HG03025 (cell line): ENCODE measurements around the gene SERPINA3.
"Not testable (repeated sequence)": the region's sequence is repeated elsewhere in the genome, so short reads cannot be mapped to it uniquely, and the experiment has no call there.

Source experiments
- ATAC-seq: cut with Tn5 transposase; IDR thresholded peaks from one replicate; pipeline ENCODE4 v1.9.1; 2021; ENCODE audit warnings: mild to moderate bottlenecking, moderate library complexity; ENCODE audit not compliant: unreplicated experiment, low FRiP score

Gene SERPINA3

DNA sequence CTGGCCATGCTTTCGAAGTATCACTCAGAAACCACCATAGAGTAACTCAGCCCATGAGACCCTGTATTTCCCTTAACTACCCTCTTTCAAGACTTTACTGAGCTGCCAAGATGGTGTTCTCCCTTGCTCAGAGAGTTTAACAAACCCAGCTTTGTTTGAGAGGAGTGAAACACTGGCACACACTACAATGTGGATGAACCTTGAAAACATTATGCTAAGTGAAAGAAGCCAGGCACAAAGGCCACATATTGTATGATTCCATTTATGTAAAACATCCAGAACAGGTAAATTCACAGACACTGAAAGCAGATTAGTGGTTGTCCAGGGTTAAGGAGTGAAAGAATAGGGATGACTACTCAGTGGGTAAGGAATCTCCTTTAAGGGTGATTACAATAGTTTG, 18.9 kb downstream of the SERPINA3 start:
- no peak for ATAC-seq

DNA sequence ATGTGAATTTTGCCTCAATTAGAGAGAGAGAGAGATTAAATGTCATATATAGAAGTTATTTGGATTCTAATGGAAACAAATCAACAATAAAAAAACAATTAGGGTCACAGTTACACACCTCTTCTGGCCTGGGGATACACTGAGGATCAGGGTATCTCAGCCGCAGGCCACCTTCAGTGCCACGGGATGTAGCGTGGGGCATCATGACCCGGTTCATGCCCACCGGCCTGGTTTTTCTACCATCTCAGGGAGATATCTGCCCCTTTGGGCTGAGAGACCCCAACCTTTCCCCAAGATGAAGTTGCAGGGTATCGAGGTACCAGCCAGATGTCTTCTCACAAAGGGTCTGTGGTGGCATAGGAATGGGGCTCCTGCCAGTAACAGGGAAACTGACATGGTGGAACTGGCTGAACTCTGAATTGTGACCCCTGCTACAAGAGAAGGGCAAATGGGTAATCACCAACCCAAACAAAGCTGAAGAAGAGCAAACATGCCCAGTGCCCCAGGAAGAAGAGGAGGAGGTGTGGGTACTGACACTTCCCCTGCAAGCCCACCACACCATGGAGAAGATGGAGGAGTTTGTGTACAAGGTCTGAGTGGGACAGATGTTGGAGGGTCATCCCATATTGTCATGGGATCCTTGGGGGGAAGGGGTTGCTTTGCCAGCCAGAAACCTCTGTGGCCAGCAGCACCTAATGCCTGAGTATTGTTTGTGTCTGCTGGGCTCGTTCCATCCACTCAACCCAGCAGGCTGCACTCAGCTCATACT, 19.5 kb downstream of the SERPINA3 start:
- ATAC-seq = no peak

DNA sequence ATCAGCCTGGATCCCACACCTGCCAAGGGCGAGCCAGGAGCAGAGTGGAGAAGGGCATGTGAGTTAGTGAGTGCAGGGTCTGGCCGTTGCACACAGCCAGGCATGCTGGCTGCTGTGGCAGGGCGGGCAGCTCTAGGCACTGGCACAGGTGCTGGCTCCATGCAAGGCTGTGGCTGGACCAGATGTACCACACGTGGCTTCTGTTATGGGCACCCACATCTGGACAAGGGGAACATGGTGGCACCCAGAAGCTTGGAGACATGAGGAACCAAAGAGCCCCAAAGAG, 20.1 kb downstream of the SERPINA3 start:
- ATAC-seq = no peak

DNA sequence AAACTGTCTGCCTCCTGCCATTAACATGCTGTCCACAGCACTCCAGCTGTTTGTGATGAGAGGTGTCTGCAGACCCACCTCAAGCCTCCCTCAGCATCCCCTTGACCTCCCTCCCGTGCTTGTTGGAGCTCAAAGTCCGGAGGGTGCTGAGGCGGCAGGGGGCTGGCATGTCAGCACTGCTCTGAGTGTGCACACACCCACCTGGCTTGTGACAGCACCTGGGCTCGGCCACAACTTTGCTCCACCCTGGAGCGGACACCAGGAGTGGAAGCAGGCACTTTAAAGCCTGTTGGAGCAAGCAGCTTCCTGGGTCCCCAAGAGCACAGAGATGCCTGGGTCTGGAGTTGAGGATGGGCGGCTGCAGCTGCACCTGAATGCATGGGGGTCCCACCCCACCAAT, 20.9 kb downstream of the SERPINA3 start:
- no peak for ATAC-seq

DNA sequence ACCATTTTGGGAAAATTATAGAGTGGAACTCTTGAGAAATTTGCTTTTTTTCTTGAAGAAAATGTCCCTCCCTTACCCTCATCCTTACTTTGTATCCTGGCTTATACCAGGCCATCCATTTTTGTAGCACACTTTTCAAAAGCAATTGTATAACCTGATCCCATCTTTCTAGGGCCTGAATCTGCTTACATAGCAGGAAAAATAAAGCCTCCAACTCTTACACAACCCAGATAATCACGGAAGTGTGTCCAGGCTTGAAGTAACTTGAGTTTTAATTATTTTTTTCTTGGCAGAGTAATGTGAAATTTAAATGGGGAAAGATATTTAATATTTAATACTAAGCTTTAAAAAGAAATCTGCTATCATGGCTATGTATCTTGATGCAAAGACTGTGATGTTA, 23.0 kb downstream of the SERPINA3 start:
- no peak for ATAC-seq

DNA sequence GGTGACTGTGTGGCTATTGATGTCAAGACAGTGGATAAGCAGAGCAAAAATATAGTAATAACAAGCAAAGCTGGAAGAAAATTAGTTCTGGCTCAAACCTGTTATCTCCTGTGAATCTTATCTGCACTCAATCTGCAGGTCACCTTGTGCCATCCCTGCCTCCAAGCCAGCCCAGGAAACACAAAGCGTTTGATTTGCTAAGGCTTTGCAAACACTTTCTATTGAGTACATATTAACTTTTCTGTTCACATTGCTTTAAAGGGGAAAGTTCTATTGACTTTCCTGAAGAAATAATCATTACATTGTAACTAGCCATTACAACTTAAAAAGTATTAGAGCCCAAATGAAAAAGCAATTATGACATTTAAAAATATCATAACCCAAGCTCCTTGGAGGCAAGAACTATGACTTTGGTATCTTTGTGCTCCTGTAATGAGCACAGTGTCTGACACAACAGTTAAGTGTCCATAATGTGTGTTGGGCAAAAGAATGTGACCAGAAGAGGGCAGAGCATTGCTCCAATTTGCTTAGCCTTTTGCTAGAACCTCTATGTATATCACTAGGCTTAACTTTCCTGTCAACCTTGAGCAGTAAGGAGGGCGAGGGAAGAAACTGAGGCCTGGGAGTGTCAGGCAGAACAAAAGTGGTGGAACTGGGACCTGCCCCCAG, 24.7 kb downstream of the SERPINA3 start:
- no peak for ATAC-seq

DNA sequence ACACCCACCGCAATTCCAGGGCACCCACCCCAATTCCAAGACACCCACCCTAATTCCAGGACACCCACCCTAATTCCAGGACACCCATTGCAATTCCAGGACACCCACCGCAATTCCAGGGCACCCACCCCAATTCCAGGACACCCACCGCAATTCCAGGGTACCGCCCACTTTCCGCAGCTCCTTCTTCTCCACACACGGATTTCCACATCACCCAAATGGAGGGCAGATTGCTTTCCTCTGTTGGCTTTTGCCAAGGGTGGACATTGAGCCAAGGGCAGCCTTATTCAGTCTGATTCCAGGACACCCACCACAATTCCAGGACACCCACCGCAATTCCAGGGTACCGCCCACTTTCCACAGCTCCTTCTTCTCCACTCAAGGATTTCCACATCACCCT, 25.6 kb downstream of the SERPINA3 start:
- ATAC-seq = not testable (repeated sequence)

DNA sequence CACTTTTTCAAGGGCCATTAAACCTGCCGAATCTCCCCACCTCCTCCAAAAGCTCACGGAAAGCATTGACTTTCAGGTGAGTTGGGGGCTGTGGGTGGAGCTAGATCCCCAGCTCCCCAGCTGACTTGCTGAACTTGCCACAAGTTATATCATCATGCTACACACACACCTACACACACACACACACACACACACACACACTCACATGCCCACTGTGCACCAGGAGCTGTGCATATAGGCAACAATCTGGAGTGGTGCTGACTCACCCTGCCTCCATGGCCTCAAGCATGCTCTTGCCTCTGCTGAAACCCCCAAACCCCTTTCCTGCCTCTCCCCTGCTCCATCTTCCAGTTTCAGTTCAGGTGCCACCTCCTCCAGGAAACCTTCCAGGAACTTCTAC, 26.1 kb downstream of the SERPINA3 start:
- ATAC-seq = no peak

DNA sequence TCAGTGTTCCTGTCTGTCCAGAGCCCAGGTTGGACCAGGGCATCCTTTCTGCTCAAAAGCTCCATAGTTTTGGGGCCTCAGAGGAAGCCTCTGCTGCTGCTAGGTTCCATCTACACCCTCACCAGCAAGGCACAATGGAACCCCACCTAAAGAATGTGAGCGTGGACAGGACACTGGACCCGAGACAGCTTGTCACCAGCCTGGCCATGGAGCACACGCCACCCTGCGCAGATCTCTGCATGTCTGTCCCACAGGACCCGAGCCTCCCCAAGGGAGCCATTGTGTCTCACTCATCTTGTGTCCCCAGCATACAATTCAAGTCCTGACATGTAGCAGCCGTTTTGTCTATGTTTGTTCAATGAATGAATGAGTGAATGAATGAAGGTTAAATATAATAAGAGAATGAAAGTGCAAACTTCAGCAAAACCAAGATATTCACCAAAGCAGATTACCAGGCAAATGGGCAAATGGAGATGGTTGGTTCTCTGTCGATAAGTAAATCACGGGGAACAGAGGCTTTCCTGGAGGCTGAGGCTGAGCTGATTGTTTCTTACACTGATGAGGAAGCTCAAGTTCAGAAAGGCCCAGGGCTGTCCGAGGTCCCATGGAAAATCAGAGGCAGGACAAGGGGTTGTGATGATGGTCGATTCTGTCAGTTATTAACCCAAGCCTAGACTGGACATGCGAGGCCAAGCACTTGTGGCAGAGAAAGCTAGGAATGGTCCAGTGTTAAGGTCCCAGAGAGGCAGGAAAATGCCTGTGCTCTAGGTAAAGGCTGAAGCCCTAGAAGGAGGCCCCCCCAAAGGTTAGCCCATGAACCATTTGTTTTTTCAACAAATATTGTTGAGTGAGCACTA, 27.0 kb downstream of the SERPINA3 start:
- no peak for ATAC-seq

DNA sequence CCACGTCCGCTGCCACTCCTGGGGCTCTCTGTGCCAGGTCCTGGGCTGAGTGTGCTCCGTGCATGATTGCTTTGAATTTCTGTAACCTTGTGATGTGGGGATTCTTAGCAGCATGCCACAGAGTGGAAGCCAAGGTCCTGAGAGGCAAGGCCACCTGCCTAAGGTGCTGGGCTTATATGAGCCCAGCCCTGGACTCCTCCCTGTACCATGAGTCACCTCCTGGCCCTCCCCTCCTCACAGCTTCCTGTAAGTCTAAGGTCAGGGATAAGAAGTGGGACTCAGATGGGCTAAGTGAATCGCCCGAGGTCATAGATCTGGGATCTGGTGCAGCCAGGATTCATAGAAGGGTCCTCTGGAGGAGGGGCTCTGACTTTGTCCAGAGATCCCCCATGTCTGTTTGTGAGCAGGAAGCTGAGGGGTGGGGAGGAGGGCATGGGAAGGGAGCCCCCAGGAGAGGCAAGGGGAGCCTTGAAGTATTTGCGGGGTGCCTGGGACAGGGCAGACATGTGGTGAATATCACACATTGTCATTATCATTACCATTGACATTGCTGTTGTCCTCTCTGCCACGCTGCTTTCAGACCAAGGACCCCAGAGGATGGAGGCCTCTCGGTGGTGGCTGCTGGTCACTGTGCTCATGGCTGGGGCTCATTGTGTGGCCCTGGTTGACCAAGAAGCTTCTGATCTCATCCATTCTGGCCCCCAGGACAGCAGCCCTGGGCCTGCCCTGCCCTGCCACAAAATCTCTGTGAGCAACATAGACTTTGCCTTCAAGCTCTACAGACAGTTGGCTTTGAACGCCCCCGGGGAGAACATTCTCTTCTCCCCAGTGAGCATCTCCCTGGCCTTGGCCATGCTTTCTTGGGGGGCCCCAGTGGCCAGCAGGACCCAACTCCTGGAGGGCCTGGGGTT, 28.8 kb downstream of the SERPINA3 start:
- no peak for ATAC-seq

DNA sequence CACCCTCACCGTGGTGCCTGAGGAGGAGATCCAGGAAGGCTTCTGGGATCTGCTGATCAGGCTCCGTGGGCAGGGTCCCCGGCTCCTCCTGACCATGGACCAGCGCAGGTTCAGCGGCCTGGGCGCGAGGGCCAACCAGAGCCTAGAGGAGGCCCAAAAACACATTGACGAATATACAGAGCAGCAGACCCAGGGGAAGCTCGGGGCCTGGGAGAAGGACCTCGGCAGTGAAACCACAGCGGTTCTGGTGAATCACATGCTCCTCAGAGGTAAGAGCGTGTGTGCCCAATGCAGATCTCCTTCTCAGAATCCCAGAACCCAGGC, 29.4 kb downstream of the SERPINA3 start:
- no peak for ATAC-seq

DNA sequence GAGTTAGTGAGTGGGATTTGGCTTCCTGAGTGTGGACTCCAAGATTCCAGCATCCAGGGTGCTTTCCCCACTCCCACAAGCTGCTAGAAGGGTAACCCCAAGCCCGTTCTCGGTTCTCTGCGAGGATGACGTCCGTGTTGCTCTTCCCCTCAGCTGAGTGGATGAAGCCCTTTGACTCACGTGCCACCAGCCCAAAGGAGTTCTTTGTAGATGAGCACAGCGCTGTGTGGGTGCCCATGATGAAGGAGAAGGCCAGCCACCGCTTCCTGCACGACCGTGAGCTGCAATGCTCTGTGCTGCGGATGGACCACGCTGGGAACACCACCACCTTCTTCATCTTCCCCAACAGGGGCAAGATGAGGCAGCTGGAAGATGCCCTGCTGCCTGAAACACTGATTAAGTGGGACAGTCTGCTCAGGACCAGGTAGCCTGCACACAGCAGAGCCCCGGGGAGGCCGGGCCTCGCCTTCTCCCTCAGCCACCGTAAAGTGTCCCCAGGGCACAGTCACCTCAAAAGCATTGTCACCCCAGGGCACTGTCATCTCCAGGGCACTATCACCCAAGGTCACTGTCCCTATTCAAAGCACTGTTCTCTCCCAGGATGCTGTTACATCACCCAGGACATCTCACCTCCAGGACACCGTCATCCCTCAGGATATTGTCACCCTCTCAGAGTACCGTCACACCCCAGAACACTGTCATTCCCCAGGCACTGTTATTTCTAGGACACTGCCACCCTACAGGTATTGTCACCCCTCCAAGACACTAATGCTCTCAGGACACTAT, 31.3 kb downstream of the SERPINA3 start:
- no peak for ATAC-seq

DNA sequence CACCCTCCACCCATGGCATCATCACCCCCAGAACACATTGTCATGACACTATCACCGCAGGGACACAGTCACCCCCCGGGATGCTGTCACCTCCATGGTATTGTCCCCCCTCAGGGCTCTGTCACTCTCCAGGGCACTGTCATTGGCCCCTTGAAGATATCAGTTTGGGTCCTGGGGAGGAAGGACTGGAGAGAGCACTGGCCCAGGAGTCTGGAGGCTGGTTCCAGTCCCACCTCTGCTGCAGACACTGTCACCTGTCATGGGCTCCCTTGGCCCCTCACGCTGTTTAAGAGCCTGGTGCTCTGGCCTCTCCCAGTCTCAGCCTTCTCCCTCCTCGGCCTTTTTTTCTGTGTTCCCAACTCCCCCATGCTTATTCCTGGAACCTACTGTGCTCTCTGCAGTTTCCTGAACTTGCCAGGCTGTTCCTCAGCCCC, 31.9 kb downstream of the SERPINA3 start:
- ATAC-seq = no peak

DNA sequence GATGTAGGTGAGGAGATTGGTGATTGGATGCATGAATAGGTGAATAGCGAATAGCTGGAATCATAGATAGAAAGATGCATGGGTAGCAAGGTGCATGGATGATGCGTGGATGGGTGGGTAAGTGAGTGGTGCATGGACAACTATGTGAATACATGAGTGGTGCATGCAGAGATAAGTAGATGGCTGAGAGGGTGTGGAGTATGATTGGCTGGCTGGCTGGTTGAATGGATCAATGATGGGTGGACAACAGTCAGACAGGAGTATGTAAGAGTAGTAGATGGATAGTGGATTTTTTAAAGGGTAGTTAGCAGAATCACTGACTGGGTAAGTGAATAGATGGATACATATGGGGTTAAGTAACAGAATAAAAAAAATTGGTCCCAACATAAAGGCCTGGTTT, 33.9 kb downstream of the SERPINA3 start:
- ATAC-seq = no peak

DNA sequence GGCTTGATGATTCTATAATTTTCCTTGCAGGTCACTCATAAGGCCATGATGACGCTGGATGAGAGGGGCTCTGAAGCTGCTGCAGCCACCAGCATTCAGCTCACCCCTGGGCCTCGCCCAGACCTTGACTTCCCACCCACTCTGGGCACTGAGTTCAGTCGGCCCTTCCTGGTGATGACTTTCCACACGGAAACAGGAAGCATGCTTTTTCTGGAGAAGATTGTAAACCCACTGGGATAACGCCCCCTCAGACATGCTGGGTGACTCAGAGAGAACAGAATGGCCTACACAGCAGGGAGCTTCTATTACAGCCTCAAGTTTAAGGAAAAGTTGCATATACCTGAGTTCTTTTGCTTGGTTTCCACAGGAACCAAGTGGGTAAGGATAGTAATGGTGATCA, 34.3 kb downstream of the SERPINA3 start:
- ATAC-seq = no peak

DNA sequence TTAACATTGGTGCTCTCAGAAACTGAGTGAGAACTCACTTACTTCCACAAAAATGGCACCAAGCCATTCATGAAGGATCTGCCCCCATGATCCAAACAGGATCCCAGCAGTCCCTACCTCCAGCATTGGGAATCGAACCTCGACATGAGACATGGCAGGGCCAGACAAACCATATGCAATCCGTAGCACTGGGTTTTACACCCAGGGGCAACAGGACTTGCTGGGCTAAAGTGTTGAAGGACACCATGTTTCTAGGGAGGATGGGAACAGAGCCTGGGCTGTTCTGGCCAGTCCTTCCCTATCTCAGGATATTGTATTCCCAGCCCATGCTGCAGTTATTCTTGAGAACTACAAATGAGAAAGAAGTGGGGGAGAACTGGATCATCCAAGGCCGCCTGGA, 36.6 kb downstream of the SERPINA3 start:
- ATAC-seq = no peak

DNA sequence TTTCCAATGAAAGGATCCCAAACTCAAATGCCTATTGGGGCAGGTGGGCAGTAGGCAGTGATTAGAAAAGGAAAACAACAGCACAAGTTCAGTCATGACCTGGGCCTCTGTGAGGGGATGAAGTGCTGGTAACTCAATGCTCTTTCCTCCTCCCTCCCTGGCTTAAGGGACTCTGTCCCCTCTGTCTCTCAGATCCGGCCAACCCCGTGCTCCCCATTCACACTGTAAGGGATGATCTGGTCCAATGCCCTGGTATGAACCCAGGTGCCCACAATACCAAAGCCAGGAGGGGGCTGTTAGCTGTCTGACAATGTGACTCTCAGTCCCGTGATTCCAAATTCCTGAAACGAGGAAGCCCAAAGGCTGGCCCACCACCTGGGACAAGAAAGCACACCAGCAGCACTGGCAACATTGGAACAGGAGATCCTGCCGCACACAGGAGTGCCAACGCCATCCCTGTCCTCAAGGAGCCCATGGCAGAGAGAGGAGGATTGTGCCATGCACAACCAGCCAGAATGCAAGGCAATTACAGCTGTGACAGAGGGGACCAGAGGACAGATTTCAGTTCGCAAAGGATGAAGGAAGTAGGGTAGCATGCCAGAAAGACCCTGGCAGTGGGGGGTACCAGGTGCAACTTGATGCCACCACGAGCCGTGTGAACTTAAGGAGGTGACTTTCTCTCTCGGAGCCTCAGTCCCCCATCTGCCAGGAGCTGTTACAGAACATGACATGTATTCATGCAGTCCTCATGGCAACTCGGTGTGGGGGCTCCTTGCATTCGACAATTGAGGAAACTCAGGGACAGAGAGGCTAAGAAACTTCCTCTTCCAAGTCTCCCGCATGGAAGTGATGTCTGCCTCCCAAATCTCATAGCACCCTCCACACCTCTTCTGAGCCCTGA, 37.6 kb downstream of the SERPINA3 start:
- no peak for ATAC-seq

DNA sequence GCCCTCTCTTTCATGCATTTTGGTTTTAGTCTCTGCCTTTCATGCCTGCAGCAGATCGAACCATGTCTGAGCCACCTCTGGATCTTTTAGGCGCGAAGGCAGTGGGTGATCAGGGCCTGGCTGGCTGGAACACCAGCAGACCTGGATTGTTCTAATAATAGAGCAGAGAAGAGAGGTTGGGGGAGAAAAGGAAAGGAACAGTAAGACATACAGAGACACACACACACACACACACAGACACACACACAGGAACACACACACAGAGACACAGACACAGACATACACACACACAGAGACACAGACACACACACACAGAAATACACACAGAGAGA, 38.2 kb downstream of the SERPINA3 start:
- no peak for ATAC-seq
